ENCODE data around the gene PFDN2. TPM values are rescaled to one million over a fixed set of nuclear protein-coding genes. Genes with fewer than 3 reads are reported as not detected.
"Not testable (repeated sequence)": the region's sequence is repeated elsewhere in the genome, so short reads cannot be mapped to it uniquely, and the experiment has no call there.

PFDN2 gene
- total RNA-seq, 1 donor from 2014 or later, result 132 TPM

GRCh38 chr1:161122967-161123366, 5.1 kb upstream of the PFDN2 start:
- no peak overlapping the region for H3K4me3 ChIP-seq (ENCODE audit: low read depth, low read length)
- DNase-seq (ENCODE audit: low read depth), result no peak
- no peak for TF ChIP-seq CTCF (IDR thresholded peaks at IDR 0.05; ENCODE audit: insufficient read depth, low read length, poor library complexity, severe bottlenecking)
- H3K27me3 ChIP-seq (ENCODE audit: control insufficient read depth, insufficient read depth, low read length), result no peaks in the 10 kb centered on the region
- peaks cover 2% of the 10 kb centered on the region for H3K36me3 ChIP-seq (ENCODE audit: control insufficient read depth, insufficient read depth, low read length)

- Histone ChIP-seq H3K4me3 (ENCODE audit: low read depth, low read length) (no peak overlapping the region), H3K27me3 (ENCODE audit: control insufficient read depth, insufficient read depth, low read length) (no peaks in the 10 kb centered on the region), H3K36me3 (ENCODE audit: control insufficient read depth, insufficient read depth, low read length) (peaks cover 2% of the 10 kb centered on the region)
- no peak for DNase-seq (ENCODE audit: low read depth)
- no peak for TF ChIP-seq CTCF (IDR thresholded peaks at IDR 0.05; ENCODE audit: insufficient read depth, low read length, poor library complexity, severe bottlenecking)
Measured at GRCh38 chr1:161121834-161122233, 4.0 kb upstream of the PFDN2 start.

- Histone ChIP-seq H3K27me3 (ENCODE audit: control insufficient read depth, insufficient read depth, low read length) (no peaks in the 10 kb centered on the region), H3K36me3 (ENCODE audit: control insufficient read depth, insufficient read depth, low read length) (peaks cover 2% of the 10 kb centered on the region), H3K4me3 (ENCODE audit: low read depth, low read length) (no peak overlapping the region)
- DNase-seq (ENCODE audit: low read depth), result no peak
- TF ChIP-seq CTCF (IDR thresholded peaks at IDR 0.05; ENCODE audit: insufficient read depth, low read length, poor library complexity, severe bottlenecking), result no peak
Measured at GRCh38 chr1:161121042-161121650, 3.3 kb upstream of the PFDN2 start.

GRCh38 chr1:161119092-161119903, 1.5 kb upstream of the PFDN2 start:
- TF ChIP-seq CTCF (IDR thresholded peaks at IDR 0.05; ENCODE audit: insufficient read depth, low read length, poor library complexity, severe bottlenecking), result peak; percentile 42

GRCh38 chr1:161115961-161116360, 1.9 kb downstream of the PFDN2 start:
- H3K27me3 ChIP-seq (ENCODE audit: control insufficient read depth, insufficient read depth, low read length); H3K4me3 ChIP-seq (ENCODE audit: low read depth, low read length); H3K36me3 ChIP-seq (ENCODE audit: control insufficient read depth, insufficient read depth, low read length); DNase-seq (ENCODE audit: low read depth): not testable (repeated sequence)

More at GRCh38 chr1:161119092-161119903, 1.5 kb upstream of the PFDN2 start:
- no peaks in the 10 kb centered on the region for H3K27me3 ChIP-seq (ENCODE audit: control insufficient read depth, insufficient read depth, low read length)
- H3K4me3 ChIP-seq (ENCODE audit: low read depth, low read length), result peak overlapping the region; percentile 99
- no peak for DNase-seq (ENCODE audit: low read depth)
- peaks cover 2% of the 10 kb centered on the region for H3K36me3 ChIP-seq (ENCODE audit: control insufficient read depth, insufficient read depth, low read length)

GRCh38 chr1:161115132-161115711, 2.6 kb downstream of the PFDN2 start:
- H3K27me3 ChIP-seq (ENCODE audit: control insufficient read depth, insufficient read depth, low read length), result no peaks in the 10 kb centered on the region
- no peaks in the 10 kb centered on the region for H3K36me3 ChIP-seq (ENCODE audit: control insufficient read depth, insufficient read depth, low read length)
- H3K4me3 ChIP-seq (ENCODE audit: low read depth, low read length), result no peak overlapping the region
- DNase-seq (ENCODE audit: low read depth), result peak; percentile 95
- TF ChIP-seq CTCF (IDR thresholded peaks at IDR 0.05; ENCODE audit: insufficient read depth, low read length, poor library complexity, severe bottlenecking), result no peak

Measured in kidney epithelial cell (primary cell).